ENCODE measurements around the gene ACOX3. TPM values are rescaled to one million over a fixed set of nuclear protein-coding genes. Genes with fewer than 3 reads are reported as not detected.

Gene ACOX3
- total RNA-seq, 1 donor from 2014 or later, result 44.1 TPM

GRCh38 chr4:8419222-8420041, 21.1 kb downstream of the ACOX3 start:
- no peak for DNase-seq (ENCODE audit: low spot score)
- no peak overlapping the region for H3K27ac Mint-ChIP-seq (ENCODE audit: unreplicated experiment)
- no peaks in the 10 kb centered on the region for H3K4me1 Mint-ChIP-seq (ENCODE audit: unreplicated experiment)
- no peak for TF ChIP-seq CTCF (IDR thresholded peaks at IDR 0.05; ENCODE audit: unreplicated experiment)
- H3K27me3 Mint-ChIP-seq (ENCODE audit: unreplicated experiment), result no peaks in the 10 kb centered on the region
- peaks cover 11% of the 10 kb centered on the region for H3K36me3 Mint-ChIP-seq (ENCODE audit: low read depth, unreplicated experiment)
- H3K4me3 Mint-ChIP-seq (ENCODE audit: unreplicated experiment), result no peak overlapping the region
- no peaks in the 10 kb centered on the region for H3K9me3 Mint-ChIP-seq (ENCODE audit: unreplicated experiment)

GRCh38 chr4:8417071-8417614, 23.4 kb downstream of the ACOX3 start:
- H3K4me1 Mint-ChIP-seq (ENCODE audit: unreplicated experiment), result no peaks in the 10 kb centered on the region
- no peak overlapping the region for H3K27ac Mint-ChIP-seq (ENCODE audit: unreplicated experiment)
- no peak for TF ChIP-seq CTCF (IDR thresholded peaks at IDR 0.05; ENCODE audit: unreplicated experiment)

GRCh38 chr4:8414377-8414776, 26.1 kb downstream of the ACOX3 start:
- Mint-ChIP-seq H3K27me3 (ENCODE audit: unreplicated experiment) (peaks cover 10% of the 10 kb centered on the region), H3K27ac (ENCODE audit: unreplicated experiment) (no peak overlapping the region), H3K36me3 (ENCODE audit: low read depth, unreplicated experiment) (peaks cover 33% of the 10 kb centered on the region), H3K4me1 (ENCODE audit: unreplicated experiment) (peaks cover 3% of the 10 kb centered on the region), H3K4me3 (ENCODE audit: unreplicated experiment) (peak overlapping the region; percentile 47), H3K9me3 (ENCODE audit: unreplicated experiment) (no peaks in the 10 kb centered on the region)
- no peak for DNase-seq (ENCODE audit: low spot score)
- TF ChIP-seq CTCF (IDR thresholded peaks at IDR 0.05; ENCODE audit: unreplicated experiment), result no peak

More at GRCh38 chr4:8417071-8417614, 23.4 kb downstream of the ACOX3 start:
- no peak for DNase-seq (ENCODE audit: low spot score)
- Mint-ChIP-seq H3K27me3 (ENCODE audit: unreplicated experiment) (peaks cover 4% of the 10 kb centered on the region), H3K36me3 (ENCODE audit: low read depth, unreplicated experiment) (peaks cover 24% of the 10 kb centered on the region), H3K9me3 (ENCODE audit: unreplicated experiment) (no peaks in the 10 kb centered on the region), H3K4me3 (ENCODE audit: unreplicated experiment) (no peak overlapping the region)

- Mint-ChIP-seq H3K36me3 (ENCODE audit: low read depth, unreplicated experiment) (peaks cover 44% of the 10 kb centered on the region), H3K4me3 (ENCODE audit: unreplicated experiment) (peak overlapping the region; percentile 17), H3K9me3 (ENCODE audit: unreplicated experiment) (no peaks in the 10 kb centered on the region), H3K4me1 (ENCODE audit: unreplicated experiment) (peaks cover 3% of the 10 kb centered on the region), H3K27ac (ENCODE audit: unreplicated experiment) (no peak overlapping the region), H3K27me3 (ENCODE audit: unreplicated experiment) (peaks cover 13% of the 10 kb centered on the region)
- DNase-seq (ENCODE audit: low spot score), result no peak
- no peak for TF ChIP-seq CTCF (IDR thresholded peaks at IDR 0.05; ENCODE audit: unreplicated experiment)
Measured at GRCh38 chr4:8412288-8412687, 28.2 kb downstream of the ACOX3 start.
